ENCODE measurements around the gene IRAK1. TPM values are rescaled to one million over a fixed set of nuclear protein-coding genes. Genes with fewer than 3 reads are reported as not detected.
"Not testable (repeated sequence)": the region's sequence is repeated elsewhere in the genome, so short reads cannot be mapped to it uniquely, and the experiment has no call there.

The IRAK1 gene
- total RNA-seq, 2 donors from 2014 or later, result 113 to 122 TPM

- Histone ChIP-seq H3K36me3 (no peaks in the 10 kb centered on the region), H3K27ac (no peak overlapping the region), H3K4me3 (no peak overlapping the region), H3K27me3 (replicated peaks; ENCODE audit: insufficient read depth) (no peaks in the 10 kb centered on the region), H3K4me1 (replicated peaks) (no peaks in the 10 kb centered on the region), H3K9me3 (no peaks in the 10 kb centered on the region)
- no peak for TF ChIP-seq POLR2AphosphoS5 (IDR thresholded peaks at IDR 0.05)
- TF ChIP-seq POLR2A (IDR thresholded peaks at IDR 0.05), result no peak
- no peak for TF ChIP-seq CTCF (IDR thresholded peaks at IDR 0.05)
- 98% methylated on average over 7 of the region's 8 CpGs for WGBS
- intact Hi-C loops (cut with DNase I), result no loop called here
- no peak for DNase-seq (ENCODE audit: low spot score)
Observed at GRCh38 chrX:153995504-153995903, 24.2 kb downstream of the IRAK1 start.

GRCh38 chrX:153994398-153994797, 25.3 kb downstream of the IRAK1 start:
- intact Hi-C loops (cut with DNase I); H3K36me3 ChIP-seq; H3K27ac ChIP-seq; H3K4me1 ChIP-seq (replicated peaks); H3K4me3 ChIP-seq; DNase-seq (ENCODE audit: low spot score); H3K9me3 ChIP-seq; H3K27me3 ChIP-seq (replicated peaks; ENCODE audit: insufficient read depth): not testable (repeated sequence)
- no CpG with 5 or more reads among the region's 5 CpGs for WGBS

DNA sequence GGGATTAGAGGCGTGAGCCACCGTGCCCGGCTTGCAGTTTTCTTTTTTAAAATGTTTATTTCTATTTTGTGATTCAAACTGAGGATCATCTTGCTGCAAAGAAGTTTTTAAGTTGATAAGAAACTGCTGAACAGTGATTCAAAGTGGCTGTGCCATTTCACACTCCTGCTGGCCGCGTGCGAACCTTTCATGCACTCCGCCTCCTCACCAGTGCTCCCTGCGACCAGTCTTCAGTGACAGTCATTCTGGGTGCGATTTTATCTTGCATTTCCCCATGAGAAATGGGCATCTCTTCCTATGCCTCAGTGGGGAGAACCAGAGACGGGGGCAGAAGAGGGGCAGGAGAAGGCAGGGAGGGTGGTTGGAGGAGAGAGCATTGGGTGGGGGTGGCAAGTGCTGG, 25.7 kb downstream of the IRAK1 start:
- H3K27me3 ChIP-seq (replicated peaks; ENCODE audit: insufficient read depth), result no peaks in the 10 kb centered on the region
- H3K4me1 ChIP-seq (replicated peaks), result no peaks in the 10 kb centered on the region
- intact Hi-C loops (cut with DNase I), result no loop called here
- 86% methylated on average over 10 of the region's 10 CpGs for WGBS
- H3K9me3 ChIP-seq, result no peaks in the 10 kb centered on the region
- H3K4me3 ChIP-seq, result no peak overlapping the region
- DNase-seq (ENCODE audit: low spot score), result no peak
- H3K27ac ChIP-seq, result no peak overlapping the region
- H3K36me3 ChIP-seq, result no peaks in the 10 kb centered on the region
- no peak for TF ChIP-seq POLR2A (IDR thresholded peaks at IDR 0.05)
- no peak for TF ChIP-seq CTCF (IDR thresholded peaks at IDR 0.05)
- TF ChIP-seq POLR2AphosphoS5 (IDR thresholded peaks at IDR 0.05), result no peak

DNA sequence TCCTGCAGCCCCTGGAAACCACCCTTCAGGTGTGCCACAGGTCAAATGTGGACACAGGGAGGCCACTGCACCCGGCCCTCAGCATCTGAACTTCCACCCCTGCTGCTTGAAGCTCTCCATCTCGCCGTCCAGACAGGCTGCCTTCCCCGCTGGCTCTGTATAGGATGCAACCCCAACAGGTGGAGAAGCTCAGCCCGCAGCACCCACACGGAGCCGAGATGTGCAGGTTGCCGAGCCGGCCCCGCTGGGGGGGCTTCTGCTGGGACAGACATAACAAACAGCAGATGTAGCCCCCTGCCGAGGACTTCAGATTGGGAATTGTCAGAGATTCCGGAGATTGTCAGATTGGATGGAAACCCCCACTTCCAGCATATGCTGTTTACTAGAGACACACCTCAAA, 26.6 kb downstream of the IRAK1 start:
- DNase-seq (ENCODE audit: low spot score), result no peak
- H3K4me3 ChIP-seq, result no peak overlapping the region
- 72% methylated on average over 11 of the region's 12 CpGs for WGBS
- no peaks in the 10 kb centered on the region for H3K27me3 ChIP-seq (replicated peaks; ENCODE audit: insufficient read depth)
- no peaks in the 10 kb centered on the region for H3K4me1 ChIP-seq (replicated peaks)
- TF ChIP-seq CTCF (IDR thresholded peaks at IDR 0.05) (no peak), POLR2AphosphoS5 (IDR thresholded peaks at IDR 0.05) (no peak), POLR2A (IDR thresholded peaks at IDR 0.05) (no peak)
- H3K9me3 ChIP-seq, result no peaks in the 10 kb centered on the region
- intact Hi-C loops (cut with DNase I), result no loop called here
- no peak overlapping the region for H3K27ac ChIP-seq
- no peaks in the 10 kb centered on the region for H3K36me3 ChIP-seq

DNA sequence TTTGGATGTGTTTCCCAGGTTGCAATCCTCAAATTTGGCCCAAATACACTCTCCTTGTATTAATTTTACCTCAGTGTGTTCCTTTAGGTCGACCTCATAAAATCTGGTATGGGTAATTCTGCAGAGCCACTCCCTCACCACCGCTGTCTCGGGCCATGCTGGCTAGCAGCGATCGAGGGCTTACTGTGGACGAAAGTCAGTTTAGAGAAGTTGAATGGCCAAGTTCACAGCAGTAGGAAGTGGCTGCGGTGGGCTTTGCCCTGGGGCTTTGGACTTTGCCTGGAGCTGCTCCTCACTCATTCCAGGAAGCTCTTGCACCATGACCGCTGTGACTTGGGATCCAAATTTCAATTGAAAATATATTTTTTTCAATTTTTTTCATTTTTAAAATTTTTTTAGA, 27.5 kb downstream of the IRAK1 start:
- no peak for TF ChIP-seq POLR2AphosphoS5 (IDR thresholded peaks at IDR 0.05)
- TF ChIP-seq POLR2A (IDR thresholded peaks at IDR 0.05), result no peak
- TF ChIP-seq CTCF (IDR thresholded peaks at IDR 0.05), result no peak
- intact Hi-C loops (cut with DNase I), result no loop called here
- no peak overlapping the region for H3K4me3 ChIP-seq
- no peaks in the 10 kb centered on the region for H3K27me3 ChIP-seq (replicated peaks; ENCODE audit: insufficient read depth)
- H3K36me3 ChIP-seq, result no peaks in the 10 kb centered on the region
- 77% methylated on average over 8 of the region's 8 CpGs for WGBS
- H3K4me1 ChIP-seq (replicated peaks), result no peaks in the 10 kb centered on the region
- DNase-seq (ENCODE audit: low spot score), result no peak
- no peak overlapping the region for H3K27ac ChIP-seq
- H3K9me3 ChIP-seq, result no peaks in the 10 kb centered on the region
